ENCODE results near the gene TMEM178B.

DNA sequence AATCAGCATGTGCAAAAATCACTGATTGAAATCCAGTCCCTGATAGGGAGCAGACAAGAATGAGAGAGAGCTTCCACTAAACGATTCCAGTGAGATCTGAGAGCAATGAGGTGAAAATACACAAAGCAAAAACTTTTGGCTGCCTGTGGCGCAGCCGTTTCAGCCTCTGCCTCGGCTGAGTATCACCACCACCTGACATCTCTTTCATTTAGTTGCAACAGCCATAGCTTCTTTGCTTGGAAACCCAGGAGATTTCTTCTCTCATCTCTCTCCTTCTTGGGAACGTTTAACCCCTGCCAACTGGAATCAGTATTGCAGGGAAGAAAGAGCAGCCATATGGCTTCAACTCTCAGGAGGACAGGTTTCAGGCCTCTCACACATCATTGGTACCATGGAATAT is 240.0 kb downstream of the TMEM178B start:
- TF ChIP-seq, protein P1, sequence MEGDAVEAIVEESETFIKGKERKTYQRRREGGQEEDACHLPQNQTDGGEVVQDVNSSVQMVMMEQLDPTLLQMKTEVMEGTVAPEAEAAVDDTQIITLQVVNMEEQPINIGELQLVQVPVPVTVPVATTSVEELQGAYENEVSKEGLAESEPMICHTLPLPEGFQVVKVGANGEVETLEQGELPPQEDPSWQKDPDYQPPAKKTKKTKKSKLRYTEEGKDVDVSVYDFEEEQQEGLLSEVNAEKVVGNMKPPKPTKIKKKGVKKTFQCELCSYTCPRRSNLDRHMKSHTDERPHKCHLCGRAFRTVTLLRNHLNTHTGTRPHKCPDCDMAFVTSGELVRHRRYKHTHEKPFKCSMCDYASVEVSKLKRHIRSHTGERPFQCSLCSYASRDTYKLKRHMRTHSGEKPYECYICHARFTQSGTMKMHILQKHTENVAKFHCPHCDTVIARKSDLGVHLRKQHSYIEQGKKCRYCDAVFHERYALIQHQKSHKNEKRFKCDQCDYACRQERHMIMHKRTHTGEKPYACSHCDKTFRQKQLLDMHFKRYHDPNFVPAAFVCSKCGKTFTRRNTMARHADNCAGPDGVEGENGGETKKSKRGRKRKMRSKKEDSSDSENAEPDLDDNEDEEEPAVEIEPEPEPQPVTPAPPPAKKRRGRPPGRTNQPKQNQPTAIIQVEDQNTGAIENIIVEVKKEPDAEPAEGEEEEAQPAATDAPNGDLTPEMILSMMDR (IDR thresholded peaks at IDR 0.05) = no peak
- no peak for TF ChIP-seq POLR2A (IDR thresholded peaks at IDR 0.05)

All from right lobe of liver (tissue), 4 donors.